ENCODE results near the gene CNTN4. TPM values are rescaled to one million over a fixed set of nuclear protein-coding genes. Genes with fewer than 3 reads are reported as not detected.

Gene CNTN4
- total RNA-seq, 1 donor from 2014 or later = 16.5 TPM

DNA sequence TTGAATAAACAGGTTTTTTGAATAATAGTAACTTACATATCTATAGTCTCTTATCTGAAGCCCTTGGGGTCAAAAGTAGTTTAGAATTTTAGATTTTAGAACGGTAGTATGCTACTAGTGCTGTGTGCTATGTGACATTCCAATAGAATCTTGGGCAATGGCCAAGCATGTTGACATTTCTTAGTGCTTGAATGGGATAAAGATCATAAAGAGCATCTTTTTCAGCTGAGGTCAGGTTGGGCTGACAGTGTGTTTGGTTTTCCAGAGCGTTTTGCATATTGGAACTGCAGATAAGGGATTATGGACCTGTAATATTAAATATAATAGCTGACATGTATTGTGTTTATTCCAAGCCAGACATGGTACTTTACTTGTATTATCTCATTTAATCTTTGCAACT lies 32.1 kb downstream of the CNTN4 start:
- Histone ChIP-seq H3K27me3 (ENCODE audit: control insufficient read depth, insufficient read depth, low read length) (no peaks in the 10 kb centered on the region), H3K36me3 (ENCODE audit: control insufficient read depth, insufficient read depth, low read length) (no peaks in the 10 kb centered on the region), H3K4me3 (ENCODE audit: low read depth, low read length) (no peak overlapping the region)
- no peak for DNase-seq (ENCODE audit: low read depth)
- TF ChIP-seq, protein P1, sequence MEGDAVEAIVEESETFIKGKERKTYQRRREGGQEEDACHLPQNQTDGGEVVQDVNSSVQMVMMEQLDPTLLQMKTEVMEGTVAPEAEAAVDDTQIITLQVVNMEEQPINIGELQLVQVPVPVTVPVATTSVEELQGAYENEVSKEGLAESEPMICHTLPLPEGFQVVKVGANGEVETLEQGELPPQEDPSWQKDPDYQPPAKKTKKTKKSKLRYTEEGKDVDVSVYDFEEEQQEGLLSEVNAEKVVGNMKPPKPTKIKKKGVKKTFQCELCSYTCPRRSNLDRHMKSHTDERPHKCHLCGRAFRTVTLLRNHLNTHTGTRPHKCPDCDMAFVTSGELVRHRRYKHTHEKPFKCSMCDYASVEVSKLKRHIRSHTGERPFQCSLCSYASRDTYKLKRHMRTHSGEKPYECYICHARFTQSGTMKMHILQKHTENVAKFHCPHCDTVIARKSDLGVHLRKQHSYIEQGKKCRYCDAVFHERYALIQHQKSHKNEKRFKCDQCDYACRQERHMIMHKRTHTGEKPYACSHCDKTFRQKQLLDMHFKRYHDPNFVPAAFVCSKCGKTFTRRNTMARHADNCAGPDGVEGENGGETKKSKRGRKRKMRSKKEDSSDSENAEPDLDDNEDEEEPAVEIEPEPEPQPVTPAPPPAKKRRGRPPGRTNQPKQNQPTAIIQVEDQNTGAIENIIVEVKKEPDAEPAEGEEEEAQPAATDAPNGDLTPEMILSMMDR (IDR thresholded peaks at IDR 0.05; ENCODE audit: insufficient read depth, low read length, poor library complexity, severe bottlenecking) = no peak

DNA sequence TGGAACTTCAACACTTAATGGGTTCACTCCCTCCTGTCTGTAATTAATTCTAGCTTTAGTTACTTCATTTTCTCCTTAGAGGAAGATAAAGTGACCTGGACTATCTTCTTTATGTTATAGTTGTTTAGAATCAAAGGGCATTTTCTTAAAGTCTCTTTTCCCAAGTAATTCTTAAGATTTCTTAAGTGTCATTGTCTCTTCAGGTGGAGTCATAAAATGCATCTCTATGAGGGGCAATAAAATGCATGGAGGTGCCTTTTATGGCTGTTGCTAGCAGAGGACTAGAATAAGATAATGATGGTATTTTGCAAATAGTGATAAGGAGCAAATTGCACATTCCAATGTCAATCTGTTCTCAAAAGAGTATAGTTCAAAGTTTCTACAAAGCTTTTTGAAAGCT lies 34.5 kb downstream of the CNTN4 start:
- H3K27me3 ChIP-seq (ENCODE audit: control insufficient read depth, insufficient read depth, low read length) = no peaks in the 10 kb centered on the region
- no peaks in the 10 kb centered on the region for H3K36me3 ChIP-seq (ENCODE audit: control insufficient read depth, insufficient read depth, low read length)
- H3K4me3 ChIP-seq (ENCODE audit: low read depth, low read length) = no peak overlapping the region
- no peak for DNase-seq (ENCODE audit: low read depth)
- TF ChIP-seq, protein P1 (IDR thresholded peaks at IDR 0.05; ENCODE audit: insufficient read depth, low read length, poor library complexity, severe bottlenecking) = no peak

DNA sequence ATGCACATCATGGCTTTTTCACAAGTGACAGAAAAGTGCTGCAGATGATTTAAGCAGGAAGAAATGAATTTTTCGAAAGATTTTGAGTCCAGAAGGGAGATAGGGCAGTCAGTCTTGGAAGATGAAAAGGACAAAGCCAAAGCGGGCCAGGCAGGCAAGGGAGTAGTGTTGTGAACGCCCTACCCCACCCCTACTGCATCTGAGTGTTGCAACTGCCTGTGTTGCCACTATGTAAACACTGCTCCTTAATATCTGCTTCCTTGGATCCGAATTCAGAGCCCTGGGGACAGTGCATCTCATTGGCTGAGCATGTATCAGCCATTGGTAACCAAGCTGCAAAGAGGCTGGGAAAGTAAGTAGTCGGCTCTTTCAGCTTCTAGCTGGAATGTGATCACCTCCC lies 39.0 kb downstream of the CNTN4 start:
- Histone ChIP-seq H3K27me3 (ENCODE audit: control insufficient read depth, insufficient read depth, low read length) (no peaks in the 10 kb centered on the region), H3K36me3 (ENCODE audit: control insufficient read depth, insufficient read depth, low read length) (no peaks in the 10 kb centered on the region), H3K4me3 (ENCODE audit: low read depth, low read length) (no peak overlapping the region)
- no peak for DNase-seq (ENCODE audit: low read depth)
- TF ChIP-seq, protein P1 (IDR thresholded peaks at IDR 0.05; ENCODE audit: insufficient read depth, low read length, poor library complexity, severe bottlenecking) = no peak

DNA sequence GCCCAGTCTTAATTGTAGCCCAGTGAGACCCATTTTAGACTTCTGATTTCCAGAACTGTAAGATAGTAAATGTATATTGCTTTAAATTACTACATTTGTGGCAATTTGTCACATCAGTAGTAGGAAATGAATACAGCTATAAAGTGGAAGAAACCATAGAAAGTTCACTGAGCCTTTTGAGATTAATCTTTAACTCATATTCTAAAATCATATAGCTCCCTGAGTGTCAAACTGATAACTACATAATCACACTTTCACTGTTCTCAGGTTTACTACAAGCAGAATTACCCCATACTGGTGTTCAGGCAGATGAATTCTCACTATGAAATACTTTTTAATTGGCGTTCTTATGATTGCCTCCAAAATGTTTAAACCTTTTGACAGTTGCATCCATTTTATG lies 42.8 kb downstream of the CNTN4 start:
- Histone ChIP-seq H3K4me3 (ENCODE audit: low read depth, low read length) (no peak overlapping the region), H3K27me3 (ENCODE audit: control insufficient read depth, insufficient read depth, low read length) (no peaks in the 10 kb centered on the region), H3K36me3 (ENCODE audit: control insufficient read depth, insufficient read depth, low read length) (no peaks in the 10 kb centered on the region)
- DNase-seq (ENCODE audit: low read depth) = no peak
- TF ChIP-seq, protein P1 (IDR thresholded peaks at IDR 0.05; ENCODE audit: insufficient read depth, low read length, poor library complexity, severe bottlenecking) = no peak

DNA sequence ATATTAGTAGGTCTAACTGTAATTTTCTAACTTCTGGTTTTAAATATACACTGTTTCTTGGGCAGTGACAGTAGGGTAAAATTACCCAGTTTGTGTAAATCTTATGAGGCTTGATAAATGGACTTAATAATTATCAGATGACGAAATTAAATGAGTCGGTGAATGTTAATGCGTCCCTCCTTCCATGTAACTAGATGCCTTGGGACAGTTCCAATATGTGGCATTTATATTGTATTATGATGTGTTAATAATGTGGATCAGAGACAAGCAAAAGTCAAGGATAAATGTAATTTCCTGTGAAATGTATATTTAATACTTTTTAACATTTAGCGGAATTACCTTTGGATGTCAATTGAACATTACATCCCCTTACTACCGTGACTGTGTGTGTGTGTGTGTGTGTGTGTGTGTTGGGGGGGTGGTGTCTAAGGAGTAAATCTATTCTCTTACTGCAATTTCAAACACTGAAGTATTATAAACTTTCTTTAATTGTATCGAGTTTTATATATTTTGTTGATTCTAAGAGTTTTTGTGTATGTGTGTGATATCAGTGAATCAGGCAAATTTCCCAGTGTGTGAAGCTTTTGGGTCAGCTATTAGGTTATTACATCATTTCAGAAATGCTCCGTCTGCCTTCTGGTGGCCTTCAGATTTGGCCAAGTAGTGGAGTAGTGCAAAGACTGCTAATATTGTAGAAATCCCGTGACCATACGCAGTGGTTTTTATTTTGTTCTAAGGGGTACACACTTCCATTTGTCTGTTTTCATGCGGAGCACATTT lies 50.1 kb downstream of the CNTN4 start:
- Histone ChIP-seq H3K27me3 (ENCODE audit: control insufficient read depth, insufficient read depth, low read length) (no peaks in the 10 kb centered on the region), H3K4me3 (ENCODE audit: low read depth, low read length) (no peak overlapping the region), H3K36me3 (ENCODE audit: control insufficient read depth, insufficient read depth, low read length) (no peaks in the 10 kb centered on the region)
- TF ChIP-seq, protein P1 (IDR thresholded peaks at IDR 0.05; ENCODE audit: insufficient read depth, low read length, poor library complexity, severe bottlenecking) = no peak
- no peak for DNase-seq (ENCODE audit: low read depth)

DNA sequence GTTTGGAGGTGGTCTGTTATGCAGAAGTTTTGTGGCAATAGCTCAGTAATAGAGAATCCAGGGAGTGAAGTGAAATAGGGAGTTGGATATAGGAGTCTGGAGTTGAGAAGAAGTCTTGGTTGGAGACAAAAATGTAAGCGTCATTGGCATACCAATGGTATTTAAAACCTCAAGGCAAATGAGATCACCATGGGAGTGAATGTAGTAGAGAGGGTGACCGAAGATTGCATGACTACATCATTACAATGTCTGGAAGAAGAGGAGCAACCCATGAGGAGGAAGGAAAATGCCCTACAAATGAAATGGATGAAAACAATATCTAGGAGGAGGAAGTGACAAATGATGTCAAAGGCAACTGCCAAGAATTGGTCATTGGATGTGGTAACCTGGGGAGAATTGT lies 54.4 kb downstream of the CNTN4 start:
- H3K27me3 ChIP-seq (ENCODE audit: control insufficient read depth, insufficient read depth, low read length) = no peaks in the 10 kb centered on the region
- TF ChIP-seq, protein P1 (IDR thresholded peaks at IDR 0.05; ENCODE audit: insufficient read depth, low read length, poor library complexity, severe bottlenecking) = no peak
- DNase-seq (ENCODE audit: low read depth) = no peak
- no peaks in the 10 kb centered on the region for H3K36me3 ChIP-seq (ENCODE audit: control insufficient read depth, insufficient read depth, low read length)
- no peak overlapping the region for H3K4me3 ChIP-seq (ENCODE audit: low read depth, low read length)

Data from kidney epithelial cell (primary cell).